ENCODE measurements around the gene CARD10. TPM values are rescaled to one million over a fixed set of nuclear protein-coding genes. Genes with fewer than 3 reads are reported as not detected.
"Not testable (repeated sequence)": the region's sequence is repeated elsewhere in the genome, so short reads cannot be mapped to it uniquely, and the experiment has no call there.

The CARD10 gene
- total RNA-seq, 1 donor from 2014 or later, result 9.9 TPM

DNA sequence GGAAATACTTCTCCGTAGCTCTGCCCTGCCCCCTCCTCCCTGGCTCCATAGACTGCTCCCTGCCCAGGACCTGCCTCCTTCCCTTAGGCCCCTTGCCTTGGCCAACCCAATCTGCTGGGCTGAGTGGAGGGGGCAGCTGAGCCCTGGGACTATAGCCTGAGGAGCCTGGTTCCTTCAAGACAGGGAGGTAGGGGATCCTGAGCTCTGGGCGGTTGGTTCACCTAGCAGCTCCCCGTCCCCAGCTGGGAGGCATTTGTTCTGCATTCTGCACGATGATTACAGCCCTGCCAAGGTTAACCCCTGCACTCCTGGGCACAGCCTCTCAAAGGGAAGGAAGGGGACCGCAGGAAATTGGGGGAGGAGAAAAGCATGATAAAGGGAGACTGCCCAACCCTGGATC is 37.5 kb upstream of the CARD10 start:
- Mint-ChIP-seq H3K4me1 (ENCODE audit: unreplicated experiment) (peaks cover 35% of the 10 kb centered on the region), H3K36me3 (no peaks in the 10 kb centered on the region), H3K4me3 (no peak overlapping the region), H3K9me3 (no peaks in the 10 kb centered on the region), H3K27me3 (peaks cover 6% of the 10 kb centered on the region), H3K27ac (no peak overlapping the region)
- DNase-seq (ENCODE audit: extremely low spot score, unreplicated experiment), result no peak
- TF ChIP-seq, protein P1, sequence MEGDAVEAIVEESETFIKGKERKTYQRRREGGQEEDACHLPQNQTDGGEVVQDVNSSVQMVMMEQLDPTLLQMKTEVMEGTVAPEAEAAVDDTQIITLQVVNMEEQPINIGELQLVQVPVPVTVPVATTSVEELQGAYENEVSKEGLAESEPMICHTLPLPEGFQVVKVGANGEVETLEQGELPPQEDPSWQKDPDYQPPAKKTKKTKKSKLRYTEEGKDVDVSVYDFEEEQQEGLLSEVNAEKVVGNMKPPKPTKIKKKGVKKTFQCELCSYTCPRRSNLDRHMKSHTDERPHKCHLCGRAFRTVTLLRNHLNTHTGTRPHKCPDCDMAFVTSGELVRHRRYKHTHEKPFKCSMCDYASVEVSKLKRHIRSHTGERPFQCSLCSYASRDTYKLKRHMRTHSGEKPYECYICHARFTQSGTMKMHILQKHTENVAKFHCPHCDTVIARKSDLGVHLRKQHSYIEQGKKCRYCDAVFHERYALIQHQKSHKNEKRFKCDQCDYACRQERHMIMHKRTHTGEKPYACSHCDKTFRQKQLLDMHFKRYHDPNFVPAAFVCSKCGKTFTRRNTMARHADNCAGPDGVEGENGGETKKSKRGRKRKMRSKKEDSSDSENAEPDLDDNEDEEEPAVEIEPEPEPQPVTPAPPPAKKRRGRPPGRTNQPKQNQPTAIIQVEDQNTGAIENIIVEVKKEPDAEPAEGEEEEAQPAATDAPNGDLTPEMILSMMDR (conservative IDR thresholded peaks at IDR 0.05), result no peak

DNA sequence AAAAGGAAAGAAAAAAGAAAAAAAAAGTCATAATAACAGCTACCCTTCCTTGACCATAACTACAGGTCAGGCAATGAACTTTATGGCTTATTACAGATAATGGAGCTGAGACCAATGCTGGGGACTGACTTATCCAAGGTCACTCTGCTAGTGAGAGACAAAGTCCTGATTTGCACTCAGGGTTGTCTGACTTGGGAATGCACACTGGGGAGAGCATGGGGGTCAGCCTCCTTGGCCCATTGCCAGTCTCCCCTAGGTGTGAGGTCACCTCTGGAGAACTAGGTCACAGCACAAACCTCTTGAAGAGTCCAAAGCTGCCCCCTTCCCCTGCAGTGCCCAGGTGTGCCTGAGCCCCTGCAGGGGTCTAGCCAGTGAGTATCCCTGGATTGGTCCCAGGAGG is 35.8 kb upstream of the CARD10 start:
- Mint-ChIP-seq H3K9me3 (no peaks in the 10 kb centered on the region), H3K36me3 (no peaks in the 10 kb centered on the region), H3K27ac (no peak overlapping the region), H3K4me3 (no peak overlapping the region), H3K4me1 (ENCODE audit: unreplicated experiment) (peaks cover 42% of the 10 kb centered on the region), H3K27me3 (peaks cover 5% of the 10 kb centered on the region)
- DNase-seq (ENCODE audit: extremely low spot score, unreplicated experiment), result no peak
- TF ChIP-seq, protein P1 (conservative IDR thresholded peaks at IDR 0.05), result no peak

DNA sequence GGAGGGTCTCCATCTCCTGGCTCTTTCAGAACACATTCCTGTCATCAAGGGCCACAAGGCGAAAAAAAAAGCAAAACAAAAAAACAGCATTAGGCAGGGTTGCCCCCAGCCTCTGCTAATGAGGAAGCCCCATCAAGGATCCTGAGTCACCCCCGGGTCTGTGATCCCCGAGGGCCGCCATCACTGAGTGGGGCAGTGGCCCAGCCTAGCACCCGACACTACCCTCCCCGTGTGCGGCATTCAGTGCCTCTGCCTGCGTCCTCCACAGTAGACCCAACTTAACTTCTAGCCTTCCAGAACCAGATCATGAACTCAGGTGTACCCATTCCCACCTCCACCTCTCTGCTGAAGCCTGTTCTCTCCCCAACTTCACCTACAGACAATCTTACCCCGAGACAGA is 34.5 kb upstream of the CARD10 start:
- no peaks in the 10 kb centered on the region for H3K9me3 Mint-ChIP-seq
- H3K36me3 Mint-ChIP-seq, result no peaks in the 10 kb centered on the region
- TF ChIP-seq, protein P1 (conservative IDR thresholded peaks at IDR 0.05), result no peak
- H3K27ac Mint-ChIP-seq, result peak overlapping the region; percentile 27
- no peak for DNase-seq (ENCODE audit: extremely low spot score, unreplicated experiment)
- H3K4me3 Mint-ChIP-seq, result no peak overlapping the region
- H3K4me1 Mint-ChIP-seq (ENCODE audit: unreplicated experiment), result peaks cover 47% of the 10 kb centered on the region
- peaks cover 5% of the 10 kb centered on the region for H3K27me3 Mint-ChIP-seq

DNA sequence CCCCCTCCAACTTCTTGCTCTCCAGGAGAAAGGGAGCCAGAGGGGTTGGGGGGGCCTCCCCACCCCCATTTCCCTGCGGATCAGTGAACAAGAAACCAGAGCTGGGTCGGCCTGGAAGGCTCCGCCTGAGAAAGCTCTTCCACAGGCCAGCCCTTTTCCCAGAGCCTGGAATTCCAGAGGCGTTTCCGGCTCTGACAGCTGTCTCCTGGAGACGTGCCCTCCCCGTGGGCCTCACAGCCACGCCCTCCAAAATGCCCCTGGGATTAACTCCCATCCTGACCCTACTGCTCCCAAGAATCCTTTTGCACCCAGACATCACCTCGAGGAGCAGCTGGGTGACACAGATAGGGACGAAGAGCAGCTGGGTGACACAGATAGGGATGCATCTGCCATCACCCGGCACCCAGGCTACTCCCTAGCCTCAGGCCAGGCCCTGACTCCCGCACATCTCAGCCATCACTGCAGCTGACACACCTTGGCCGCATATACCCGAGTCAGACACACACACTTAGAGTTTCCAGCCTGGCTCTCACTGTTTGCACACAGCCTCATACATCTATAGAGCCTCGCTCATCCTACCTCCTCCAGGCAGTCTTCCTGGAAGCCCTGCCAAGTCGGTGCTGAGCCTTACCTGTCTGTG is 33.4 kb upstream of the CARD10 start:
- H3K27me3 Mint-ChIP-seq, result peaks cover 5% of the 10 kb centered on the region
- H3K9me3 Mint-ChIP-seq, result no peaks in the 10 kb centered on the region
- no peak for DNase-seq (ENCODE audit: extremely low spot score, unreplicated experiment)
- peaks cover 44% of the 10 kb centered on the region for H3K4me1 Mint-ChIP-seq (ENCODE audit: unreplicated experiment)
- no peaks in the 10 kb centered on the region for H3K36me3 Mint-ChIP-seq
- peak overlapping the region; percentile 49 for H3K4me3 Mint-ChIP-seq
- peak overlapping the region; percentile 82 for H3K27ac Mint-ChIP-seq
- TF ChIP-seq, protein P1 (conservative IDR thresholded peaks at IDR 0.05), result no peak

DNA sequence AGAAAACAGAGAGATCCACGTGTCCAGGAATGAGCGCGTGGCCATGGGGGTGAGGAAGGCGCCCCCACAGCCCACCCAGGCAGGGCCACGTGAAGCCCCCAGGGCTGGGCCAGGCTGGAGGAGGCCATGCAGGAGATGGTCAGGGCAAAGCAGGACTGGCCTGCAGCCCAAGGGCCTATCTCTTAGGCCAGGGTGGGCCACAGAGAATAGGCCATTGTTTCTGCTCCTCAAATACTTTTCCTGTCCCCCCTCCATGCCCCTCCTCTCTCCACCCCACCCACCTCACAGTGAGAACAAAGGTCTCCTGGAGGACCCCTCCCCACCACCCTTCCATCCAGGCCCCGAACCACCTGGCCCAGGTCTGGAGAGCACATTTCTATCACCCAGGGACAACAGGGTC is 32.8 kb upstream of the CARD10 start:
- Mint-ChIP-seq H3K9me3 (no peaks in the 10 kb centered on the region), H3K27me3 (peaks cover 5% of the 10 kb centered on the region), H3K4me1 (ENCODE audit: unreplicated experiment) (peaks cover 42% of the 10 kb centered on the region), H3K27ac (peak overlapping the region; percentile 82), H3K36me3 (no peaks in the 10 kb centered on the region), H3K4me3 (no peak overlapping the region)
- no peak for DNase-seq (ENCODE audit: extremely low spot score, unreplicated experiment)
- TF ChIP-seq, protein P1 (conservative IDR thresholded peaks at IDR 0.05), result no peak

DNA sequence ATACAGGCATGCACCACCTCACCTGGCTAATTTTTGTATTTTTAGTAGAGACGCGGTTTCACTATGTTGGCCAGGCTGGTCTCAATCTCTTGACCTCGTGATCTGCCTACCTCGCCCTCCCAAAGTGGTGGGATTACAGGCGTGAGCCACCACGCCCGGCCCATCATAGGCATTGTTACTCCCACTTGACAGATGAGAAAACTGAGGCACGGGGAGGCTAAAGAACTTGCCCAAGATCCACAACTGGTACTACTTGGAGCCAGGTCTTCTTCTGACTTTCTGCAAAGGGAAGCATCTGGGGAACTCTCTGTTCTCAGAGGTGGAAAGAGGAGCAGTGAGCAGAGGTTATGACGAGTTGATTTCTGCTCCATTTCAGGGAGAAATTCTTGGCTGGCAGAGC is 31.7 kb upstream of the CARD10 start:
- H3K36me3 Mint-ChIP-seq, result not testable (repeated sequence)

More for the DNA sequence above, 31.7 kb upstream of the CARD10 start:
- H3K27ac Mint-ChIP-seq; H3K9me3 Mint-ChIP-seq; H3K27me3 Mint-ChIP-seq; DNase-seq (ENCODE audit: extremely low spot score, unreplicated experiment); H3K4me3 Mint-ChIP-seq: not testable (repeated sequence)
- H3K4me1 Mint-ChIP-seq (ENCODE audit: unreplicated experiment), result peaks cover 40% of the 10 kb centered on the region

Measured in type B pancreatic cell (in vitro differentiated cells).